Measurements from ENCODE around the gene CCSER2.

DNA sequence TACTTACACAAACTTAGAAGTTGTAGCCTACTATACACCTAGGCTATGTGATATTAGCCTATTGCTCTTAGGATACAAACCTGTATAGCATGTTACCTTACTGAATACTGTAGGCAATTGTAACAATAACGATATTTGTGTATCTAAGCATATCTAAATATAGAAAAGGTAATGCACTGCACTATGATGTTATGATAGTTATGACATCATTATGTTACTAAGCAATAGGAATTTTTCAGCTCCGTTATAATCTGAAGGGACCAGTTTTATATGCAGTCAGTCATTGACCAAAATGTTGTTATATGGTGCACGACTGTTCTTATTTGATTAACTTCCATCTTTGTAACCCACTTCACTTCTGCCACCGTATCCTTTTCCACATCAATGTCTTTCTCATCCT lies 62.0 kb downstream of the CCSER2 start:
- TF ChIP-seq CTCF (IDR thresholded peaks at IDR 0.05) (no peak), POLR2A (IDR thresholded peaks at IDR 0.05) (no peak)

All from right lobe of liver (tissue), 4 donors.